Embryonic facial prominence (tissue), 1 donor: ENCODE results near the gene RALA.
"Not testable (repeated sequence)": the region's sequence is repeated elsewhere in the genome, so short reads cannot be mapped to it uniquely, and the experiment has no call there.

Experiments used
- DNase-seq: peaks from one replicate; pipeline ENCODE4 v3.0.0-alpha.2; 2016; ENCODE audit errors: extremely low spot score

RALA gene

DNA sequence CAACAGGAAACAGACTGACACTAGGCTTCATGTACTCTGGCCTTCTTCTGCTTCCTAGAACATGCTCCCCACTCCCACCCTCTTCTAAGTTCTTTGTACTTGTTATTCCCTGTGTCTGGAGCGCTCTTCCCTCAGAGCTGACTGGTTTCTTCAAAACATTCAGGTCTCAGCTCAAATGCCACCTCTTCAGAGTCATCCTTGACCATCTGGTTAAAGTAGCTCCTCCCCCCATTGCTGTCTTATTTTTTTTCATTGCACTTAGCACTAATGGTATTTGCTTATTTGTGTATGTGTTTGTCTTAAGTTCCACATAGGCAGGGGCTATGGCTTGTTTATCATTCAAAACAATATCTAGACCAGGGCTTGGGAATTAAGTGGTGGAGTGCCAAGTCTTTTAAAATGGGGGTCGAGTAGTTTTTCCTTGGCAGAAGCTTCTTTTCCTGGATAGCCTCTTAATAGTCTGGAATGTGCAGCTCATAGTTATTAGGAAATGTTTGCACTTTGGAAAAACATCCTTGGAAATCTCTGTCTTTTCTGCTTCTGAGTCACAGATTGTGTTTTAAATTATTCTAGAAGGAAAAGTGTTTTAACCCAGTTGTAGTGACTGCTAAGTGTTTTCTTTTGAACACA, 60.0 kb downstream of the RALA start:
- DNase-seq: no peak

DNA sequence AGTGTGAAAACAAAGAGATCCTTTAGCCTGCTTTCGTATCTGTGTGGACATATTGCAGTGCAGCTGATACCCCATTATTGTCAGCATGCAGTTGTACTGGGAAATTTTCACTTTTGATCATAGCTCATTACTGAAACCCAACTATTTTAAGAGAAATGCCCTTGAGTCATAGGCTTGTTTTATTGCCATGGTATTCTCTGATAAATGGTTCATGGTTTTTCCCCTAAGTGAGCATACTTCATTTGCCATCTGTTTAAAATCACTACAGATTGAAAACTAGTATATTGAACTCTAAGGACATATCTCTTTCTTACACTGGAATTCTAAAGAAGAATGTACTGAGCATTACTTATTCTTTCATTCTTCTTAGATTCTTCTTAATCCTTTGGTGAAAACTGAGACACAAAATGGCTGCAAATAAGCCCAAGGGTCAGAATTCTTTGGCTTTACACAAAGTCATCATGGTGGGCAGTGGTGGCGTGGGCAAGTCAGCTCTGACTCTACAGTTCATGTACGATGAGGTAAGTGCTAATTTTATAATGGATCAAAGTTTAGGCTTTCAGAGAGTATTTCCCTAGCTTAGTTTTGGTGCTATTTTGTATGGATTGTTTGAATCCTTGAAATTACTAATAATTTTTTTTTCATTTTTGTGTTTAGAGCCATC, 63.0 kb downstream of the RALA start:
- DNase-seq: no peak

DNA sequence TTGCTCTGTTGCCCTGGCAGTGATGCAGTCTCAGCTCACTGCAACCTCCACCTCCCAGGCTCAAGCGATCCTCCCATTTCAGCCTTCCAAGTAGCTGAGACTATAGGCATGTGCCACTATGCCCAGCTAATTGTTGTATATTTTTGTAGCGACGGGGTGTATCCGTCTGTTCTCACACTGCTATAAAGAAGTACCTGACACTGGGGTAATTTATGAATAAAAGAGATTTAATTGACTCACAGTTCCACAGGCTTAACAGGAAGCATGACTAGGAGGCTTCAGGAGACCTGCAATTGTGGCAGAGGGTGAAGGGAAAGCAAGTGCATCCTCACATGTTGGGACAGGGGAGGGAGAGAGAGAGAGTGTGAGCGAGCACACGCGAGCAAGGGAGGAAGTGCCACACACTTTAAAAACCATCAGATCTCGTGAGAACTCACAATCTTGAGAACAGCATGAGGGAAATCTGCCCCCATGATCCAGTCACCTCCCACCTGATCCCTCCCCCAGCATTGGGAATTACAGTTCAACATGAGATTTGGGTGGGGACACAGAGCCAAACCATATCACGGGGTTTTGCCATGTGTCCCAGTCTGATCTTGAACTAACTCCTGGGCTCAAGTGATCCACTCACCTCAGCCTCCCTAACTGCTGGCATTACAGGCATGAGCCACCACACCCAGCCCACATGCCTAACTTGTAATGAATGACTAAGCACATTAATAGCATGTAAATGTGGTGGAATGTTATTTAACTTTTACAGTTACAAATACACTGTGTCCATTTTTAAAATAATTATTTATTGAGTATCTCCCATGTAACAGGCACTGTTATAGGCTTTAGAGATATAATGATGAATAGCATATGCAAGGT, 65.5 kb downstream of the RALA start:
- no peak for DNase-seq

DNA sequence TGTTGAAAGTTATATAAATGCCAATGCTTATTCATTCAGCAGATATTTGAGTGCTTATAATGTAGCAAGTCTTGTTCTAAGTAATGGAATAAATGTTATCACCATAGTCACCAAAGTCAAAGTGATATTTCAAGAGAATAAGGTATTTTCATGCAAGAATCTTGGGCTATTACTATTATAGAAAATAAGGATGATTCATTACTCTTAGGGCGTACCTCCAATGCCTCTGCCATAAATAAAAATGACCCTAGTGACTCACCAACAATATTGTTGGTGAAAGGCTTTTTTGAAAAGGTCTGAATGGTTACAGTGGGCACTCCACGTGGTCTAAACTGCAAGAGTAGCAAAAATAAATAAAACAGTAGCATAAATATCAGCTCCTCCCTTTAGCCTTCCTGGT, 68.4 kb downstream of the RALA start:
- DNase-seq: no peak

DNA sequence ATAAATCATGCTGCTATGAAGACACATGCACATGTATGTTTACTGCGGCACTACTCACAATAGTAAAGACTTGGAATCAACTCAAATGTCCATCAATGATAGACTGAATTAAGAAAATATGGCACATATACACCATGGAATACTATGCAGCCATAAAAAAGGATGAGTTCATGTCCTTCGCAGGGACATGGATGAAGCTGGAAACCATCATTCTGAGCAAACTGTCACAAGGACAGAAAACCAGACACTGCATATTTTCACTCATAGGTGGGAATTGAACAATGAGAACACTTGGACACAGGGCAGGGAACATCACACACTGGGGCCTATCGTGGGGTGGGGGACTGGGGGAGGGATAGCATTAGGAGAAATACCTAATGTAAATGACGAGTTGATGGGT, 69.7 kb downstream of the RALA start:
- DNase-seq: not testable (repeated sequence)

DNA sequence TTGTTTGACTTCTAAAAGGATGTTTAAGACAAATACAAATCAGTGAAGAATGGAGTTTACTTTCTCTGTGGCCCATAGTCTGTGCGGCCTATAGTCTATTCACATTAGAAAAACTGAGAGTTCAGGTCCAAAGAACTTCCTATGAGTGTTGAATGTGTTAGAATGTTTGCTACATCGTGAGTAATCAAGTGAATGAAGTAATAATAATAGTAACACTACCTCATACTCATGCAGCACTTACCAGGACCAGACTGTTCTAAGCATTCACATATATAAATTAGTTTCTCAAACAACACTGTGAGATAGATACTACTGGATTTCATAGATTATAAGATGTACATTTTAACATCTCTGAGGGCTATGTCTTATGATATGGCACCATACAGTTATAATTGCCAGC, 70.4 kb downstream of the RALA start:
- DNase-seq: no peak

DNA sequence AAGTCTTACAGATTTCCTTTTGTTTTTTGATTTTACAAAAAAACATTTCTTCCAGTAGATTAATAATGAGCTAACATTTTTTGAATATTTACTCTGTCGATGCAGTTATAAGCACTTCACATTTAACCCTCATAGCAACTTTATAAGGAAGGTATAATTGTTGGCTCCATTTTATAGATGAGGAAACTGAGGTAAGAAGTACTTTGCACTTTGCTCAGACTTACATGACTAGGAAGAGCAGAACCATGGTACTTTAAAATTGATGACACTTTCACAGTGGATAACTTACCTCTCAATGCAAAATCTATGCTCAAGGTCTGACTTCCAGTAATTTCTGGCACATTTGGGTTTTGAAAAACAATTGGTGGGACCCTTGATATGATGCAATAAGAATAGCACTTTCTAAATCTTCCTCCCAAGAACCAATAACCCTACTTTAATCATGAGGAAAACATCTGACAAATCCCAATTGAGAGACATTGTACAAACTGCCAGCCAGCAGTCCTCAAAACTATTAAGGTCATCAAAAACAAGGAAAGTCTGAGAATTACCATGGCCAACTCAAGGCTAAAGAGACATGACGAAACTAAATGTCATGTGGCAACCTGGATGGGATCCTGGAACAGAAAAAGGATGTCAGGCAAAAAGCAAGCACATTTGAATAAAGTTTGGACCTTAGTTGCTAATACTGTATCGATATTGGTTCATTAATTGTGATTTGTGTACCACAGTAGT, 72.6 kb downstream of the RALA start:
- no peak for DNase-seq

DNA sequence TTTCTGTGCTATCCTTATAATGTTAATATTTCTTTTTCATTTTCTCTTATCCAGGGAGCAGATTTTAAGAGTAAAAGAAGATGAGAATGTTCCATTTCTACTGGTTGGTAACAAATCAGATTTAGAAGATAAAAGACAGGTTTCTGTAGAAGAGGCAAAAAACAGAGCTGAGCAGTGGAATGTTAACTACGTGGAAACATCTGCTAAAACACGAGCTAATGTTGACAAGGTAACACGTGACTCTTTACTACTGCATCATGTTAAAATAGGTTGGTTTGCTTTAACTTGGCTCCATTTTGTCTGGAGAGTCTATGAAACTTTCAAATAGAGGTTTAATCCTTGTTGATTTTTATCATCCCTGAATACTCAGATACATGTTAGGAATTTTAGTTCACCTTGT, 73.3 kb downstream of the RALA start:
- DNase-seq: no peak

DNA sequence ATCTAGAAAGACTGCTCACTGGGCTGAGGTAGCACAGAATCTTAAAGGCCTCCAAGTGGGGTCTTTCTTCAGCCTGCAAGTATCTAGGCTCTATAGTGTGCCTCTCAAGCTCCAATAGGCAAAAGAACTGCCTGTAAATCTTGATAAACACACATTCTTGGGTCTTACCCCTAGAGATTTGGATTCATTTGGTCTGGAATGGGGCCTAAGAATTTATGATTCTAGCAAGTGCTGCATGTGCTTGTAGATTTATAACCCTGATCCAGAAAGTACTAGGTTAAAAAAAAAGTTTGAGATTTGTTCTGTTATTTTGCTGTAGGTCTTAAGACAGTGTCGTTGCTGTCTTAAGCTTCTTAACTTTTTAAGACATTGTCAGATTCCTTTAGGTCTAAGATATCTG, 74.1 kb downstream of the RALA start:
- DNase-seq: no peak

DNA sequence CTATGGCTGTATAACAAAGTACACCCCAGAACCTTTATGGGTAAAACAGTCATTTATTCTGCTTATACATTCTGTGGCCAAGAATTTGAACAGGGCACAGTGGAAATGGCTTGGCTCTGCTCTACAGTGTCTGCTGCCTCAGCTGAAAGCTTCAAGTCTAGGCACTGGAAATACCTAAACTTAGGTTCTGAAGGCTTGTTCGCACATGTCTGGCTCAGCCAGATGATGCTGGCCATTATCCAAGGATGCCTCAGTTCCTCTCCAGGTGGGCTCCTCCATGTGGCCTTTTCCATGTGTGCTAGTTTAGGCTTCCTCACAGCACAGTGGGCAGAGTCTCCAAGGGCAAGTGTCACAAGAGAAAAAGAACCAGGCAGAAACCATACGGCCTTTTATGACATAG, 76.8 kb downstream of the RALA start:
- no peak for DNase-seq

DNA sequence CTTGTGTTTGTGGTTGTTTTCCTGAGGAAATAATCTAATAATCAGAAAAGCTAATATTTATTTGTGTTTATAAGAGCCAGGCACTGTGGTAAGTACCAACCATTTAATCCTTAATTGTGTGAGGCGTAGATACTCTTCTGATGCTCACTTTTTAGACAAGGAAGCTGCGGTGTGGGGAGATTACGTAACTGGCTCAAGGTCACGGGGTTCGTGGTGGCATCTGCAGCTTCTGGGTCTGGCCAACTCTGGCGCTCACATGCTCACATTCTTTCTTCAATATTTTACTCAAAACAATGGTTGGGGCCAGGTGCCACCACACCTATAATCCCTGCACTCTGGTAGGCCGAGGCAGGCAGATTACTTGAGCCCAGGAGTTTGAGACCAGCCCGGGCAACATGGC, 77.6 kb downstream of the RALA start:
- DNase-seq: no peak

DNA sequence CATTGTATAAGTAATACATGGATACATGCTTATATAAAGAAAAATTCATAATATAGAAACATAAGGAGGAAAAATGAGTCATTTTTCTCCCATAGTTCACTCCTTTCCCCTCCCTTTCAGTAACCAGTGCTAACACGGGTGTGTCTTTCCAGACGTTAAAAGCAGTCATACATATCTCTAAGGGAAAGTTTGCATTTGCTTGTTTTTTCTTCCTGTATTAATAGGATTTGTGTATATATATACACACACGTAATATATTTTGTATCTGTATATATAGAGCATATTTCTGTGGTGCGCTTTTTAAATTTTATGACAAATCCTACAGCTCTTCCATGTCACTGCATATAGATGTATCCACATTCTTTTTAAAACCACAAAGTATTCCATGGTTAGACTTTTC, 78.8 kb downstream of the RALA start:
- DNase-seq: no peak

DNA sequence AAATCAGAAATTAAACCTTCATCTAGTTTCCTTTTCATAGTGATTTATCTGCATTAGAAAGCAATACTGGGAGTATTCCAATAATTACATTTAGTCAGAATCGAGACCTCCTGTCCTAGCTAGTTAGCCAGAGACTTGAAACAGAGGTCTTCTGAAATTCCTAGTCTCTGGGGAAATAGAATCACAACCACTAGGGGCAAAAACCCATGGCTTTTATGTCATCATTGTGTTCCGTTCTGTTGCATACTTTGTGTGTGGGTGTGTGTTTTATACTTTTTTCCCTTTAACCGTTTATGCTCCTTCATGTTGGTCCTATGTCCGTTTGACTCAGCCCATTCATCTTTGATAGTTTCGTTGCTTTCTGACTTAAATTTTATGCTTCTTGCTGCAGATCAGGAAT, 79.8 kb downstream of the RALA start:
- DNase-seq: no peak

DNA sequence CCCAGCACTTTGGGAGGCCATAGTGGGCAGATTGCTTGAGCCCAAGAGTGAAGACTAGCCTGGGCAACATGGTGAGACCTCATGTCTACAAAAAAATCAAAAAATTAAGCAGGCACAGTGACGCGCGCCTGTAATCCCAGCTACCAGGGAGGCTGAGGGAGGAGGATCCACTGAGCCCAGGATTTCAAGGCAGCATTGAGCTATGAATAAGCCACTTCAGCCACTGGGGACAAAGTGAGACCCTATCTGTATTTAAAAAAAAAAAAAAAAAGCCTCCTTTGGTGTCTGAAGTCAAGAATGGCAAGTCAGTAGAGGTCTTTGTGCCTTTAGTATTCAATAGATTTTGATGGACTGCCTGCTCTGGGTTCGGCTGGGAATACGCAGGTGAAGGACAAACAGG, 85.7 kb downstream of the RALA start:
- DNase-seq: no peak

DNA sequence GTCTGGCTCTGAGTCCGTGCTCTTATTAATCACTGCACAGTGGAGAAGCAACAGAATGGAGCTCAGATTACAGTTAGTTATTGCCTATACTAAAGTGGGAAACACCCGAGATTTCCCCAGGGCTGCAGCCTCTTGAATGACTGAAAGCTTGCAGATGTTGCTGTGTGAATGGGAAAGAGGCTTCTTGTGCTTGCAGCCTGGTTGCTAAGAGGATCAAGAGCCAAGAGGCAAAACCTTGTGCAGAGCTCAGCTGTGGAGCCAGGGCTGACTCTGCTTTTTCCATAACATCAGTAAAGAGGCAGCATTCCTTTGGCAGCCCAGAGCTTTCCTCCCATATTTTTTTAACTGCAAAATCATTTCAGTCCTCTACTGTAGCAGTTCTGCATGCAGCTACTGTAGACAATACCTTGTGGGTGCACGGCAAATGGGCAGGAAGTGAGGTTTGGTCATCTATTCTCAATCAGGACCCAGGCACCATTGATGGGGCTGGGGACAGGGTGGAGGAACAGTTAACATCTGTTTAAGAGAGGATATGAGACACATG, 86.5 kb downstream of the RALA start:
- DNase-seq: peak; percentile 92

DNA sequence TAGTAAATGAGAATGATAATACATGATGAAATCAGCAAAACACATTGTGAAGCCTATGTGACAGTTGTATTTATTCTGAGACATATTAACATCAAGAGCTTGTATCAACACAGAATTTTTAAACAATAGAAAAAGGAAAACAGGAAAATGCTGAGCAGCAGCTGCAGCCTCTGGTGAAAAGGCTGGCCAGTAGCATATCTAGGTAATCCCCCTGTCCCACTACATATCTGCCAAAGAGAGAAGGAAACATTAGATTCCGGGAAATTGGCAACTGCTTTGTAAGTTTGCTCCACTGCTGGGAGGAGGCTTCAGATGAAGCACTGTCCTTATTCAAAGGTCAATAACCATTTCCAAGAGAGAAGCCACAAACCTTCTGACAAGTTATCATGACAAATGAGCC, 89.4 kb downstream of the RALA start:
- no peak for DNase-seq

DNA sequence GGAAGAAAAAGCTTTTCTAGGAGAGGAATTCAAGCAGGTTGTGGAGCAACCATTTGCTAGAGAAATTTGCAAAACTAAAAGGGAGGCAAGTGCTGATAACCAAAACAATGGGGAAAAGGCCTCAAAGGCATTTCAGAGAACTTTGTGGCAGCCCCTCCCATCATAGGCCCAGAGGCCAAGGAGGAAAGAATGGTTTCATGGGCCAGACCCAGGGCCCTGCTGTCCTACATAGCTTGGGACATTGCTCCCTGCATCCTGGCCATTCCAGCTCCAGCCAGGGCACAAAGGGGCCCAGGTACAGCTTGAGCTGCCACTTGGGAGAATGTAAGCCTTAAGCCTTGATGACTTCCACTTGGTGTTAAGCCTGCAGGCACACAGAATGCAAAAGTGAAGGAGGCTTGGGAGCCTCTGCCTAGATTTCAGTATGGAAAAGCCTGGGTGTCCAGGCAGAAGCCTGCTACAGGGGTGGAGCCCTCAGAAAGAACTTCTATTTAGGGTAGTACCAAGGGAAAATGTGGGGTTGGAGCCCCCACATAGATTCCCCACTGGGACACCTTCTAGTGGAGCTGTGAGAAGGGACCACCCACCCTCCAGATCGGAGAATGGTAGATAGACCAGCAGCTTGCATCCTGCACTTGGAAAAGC, 91.2 kb downstream of the RALA start:
- DNase-seq: no peak

DNA sequence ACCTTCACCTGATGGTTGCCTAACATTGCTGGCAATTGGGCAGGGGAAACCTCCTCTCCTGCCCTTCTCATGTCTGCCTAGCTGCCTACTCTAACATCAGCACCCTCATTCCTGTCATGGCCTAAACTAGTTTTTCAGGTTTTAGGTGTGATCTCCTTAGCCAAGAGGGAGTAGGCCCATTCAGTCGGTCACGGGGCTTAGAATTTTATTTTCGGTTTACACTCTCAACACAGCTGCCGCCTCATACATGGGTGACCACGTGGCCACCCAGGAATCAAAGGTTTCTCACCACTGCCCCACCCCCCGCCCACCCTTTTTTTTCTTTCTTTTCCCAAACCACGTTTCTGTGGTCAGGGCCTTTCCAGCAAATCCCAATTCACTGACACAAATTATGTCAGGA, 97.2 kb downstream of the RALA start:
- no peak for DNase-seq

DNA sequence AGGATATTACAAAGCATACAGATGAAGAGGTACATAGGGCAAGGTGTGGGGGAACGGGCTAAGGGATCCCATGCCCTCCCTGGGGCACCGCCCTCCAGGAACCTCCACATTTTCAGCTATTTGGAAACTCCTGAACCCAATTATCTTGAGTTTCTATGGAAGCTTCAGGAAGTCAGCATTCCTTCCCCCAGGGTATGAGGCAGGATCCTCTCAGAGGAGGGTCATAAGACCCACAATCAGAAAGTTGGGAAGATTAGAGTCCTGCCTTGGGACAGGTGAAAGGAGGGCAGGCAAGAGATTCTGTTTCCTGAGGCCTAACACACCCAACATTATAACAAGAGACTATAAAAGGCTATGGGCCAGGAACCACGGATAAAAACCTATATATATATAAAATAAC, 98.0 kb downstream of the RALA start:
- DNase-seq: no peak

DNA sequence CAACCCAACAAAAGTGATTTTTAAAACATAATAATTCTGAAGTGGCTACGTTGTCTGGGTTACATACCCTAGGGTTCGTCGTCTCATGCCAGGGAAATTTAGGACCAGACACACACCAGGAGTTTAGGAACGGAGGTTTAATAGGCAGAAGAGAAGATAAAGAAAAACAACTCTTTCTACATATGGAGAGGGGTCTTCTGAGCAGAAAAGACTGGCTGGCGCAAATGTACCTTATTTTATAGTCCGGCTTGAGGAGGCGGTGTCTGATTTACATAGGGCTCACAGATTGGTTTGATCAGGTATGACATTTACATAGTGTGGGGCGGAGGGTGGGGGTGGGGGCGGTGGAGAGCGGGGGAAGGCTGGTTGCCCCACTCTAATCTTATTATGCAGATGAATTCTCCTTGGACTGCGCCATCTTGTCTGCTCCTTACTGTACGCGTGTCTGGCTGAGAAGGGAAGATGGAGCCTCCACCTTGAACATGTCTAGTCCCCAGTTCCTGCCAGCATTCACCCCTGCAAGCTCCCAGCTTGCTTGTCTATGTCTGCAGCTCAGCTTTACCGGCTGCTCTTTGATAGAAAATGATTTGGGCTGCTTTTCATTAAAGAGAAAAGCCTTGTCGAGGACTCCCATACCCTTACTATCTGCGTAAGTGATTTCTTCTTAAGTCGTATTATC, 98.7 kb downstream of the RALA start:
- DNase-seq: no peak
